Central memory CD4-positive, alpha-beta T cell (primary cell): ENCODE results near the gene KCNN3.

Source experiments
- DNase-seq: peaks from one replicate; pipeline ENCODE4 v3.0.0; 2022

The KCNN3 gene

GRCh38 chr1:154879038-154879421, 8.9 kb upstream of the KCNN3 start:
- DNase-seq, result no peak

- peak; percentile 53 for DNase-seq
These were observed 8.4 kb upstream of the KCNN3 start for GRCh38 chr1:154878371-154879037.

GRCh38 chr1:154877370-154877974, 7.4 kb upstream of the KCNN3 start:
- DNase-seq, result no peak

- DNase-seq, result no peak
These were observed 6.8 kb upstream of the KCNN3 start for GRCh38 chr1:154876842-154877369.

- no peak for DNase-seq
These were observed 4.4 kb upstream of the KCNN3 start for GRCh38 chr1:154874465-154874864.

- no peak for DNase-seq
These were observed 3.4 kb upstream of the KCNN3 start for GRCh38 chr1:154873321-154873950.

- DNase-seq, result no peak
These were observed 1.3 kb upstream of the KCNN3 start for GRCh38 chr1:154871374-154871773.

- no peak for DNase-seq
These were observed 653 bp upstream of the KCNN3 start for GRCh38 chr1:154870734-154871133.

GRCh38 chr1:154869351-154870114, 548 bp downstream of the KCNN3 start:
- no peak for DNase-seq

GRCh38 chr1:154867841-154868605, 2.1 kb downstream of the KCNN3 start:
- no peak for DNase-seq

- no peak for DNase-seq
These were observed 2.8 kb downstream of the KCNN3 start for GRCh38 chr1:154867064-154867825.

- DNase-seq, result no peak
These were observed 3.6 kb downstream of the KCNN3 start for GRCh38 chr1:154866257-154867063.

- DNase-seq, result no peak
These were observed 4.4 kb downstream of the KCNN3 start for GRCh38 chr1:154865442-154866256.

GRCh38 chr1:154864189-154864975, 5.7 kb downstream of the KCNN3 start:
- DNase-seq, result no peak

- DNase-seq, result peak; percentile 13
These were observed 6.5 kb downstream of the KCNN3 start for GRCh38 chr1:154863315-154864174.

GRCh38 chr1:154862907-154863306, 7.2 kb downstream of the KCNN3 start:
- DNase-seq, result no peak

GRCh38 chr1:154861607-154862094, 8.4 kb downstream of the KCNN3 start:
- no peak for DNase-seq
